Fibroblast of lung (primary cell): ENCODE data around the gene MOGAT1.

ENCODE experiments used
- CTCF ChIP-seq, 2 donors: IDR thresholded peaks in 1 of 2; conservative IDR thresholded peaks in 1 of 2; 1 replicate in 1 of 2; 2 replicates in 1 of 2; pipeline ENCODE4 v1.5.1; 2011 to 2012; ENCODE audit warnings: low read length in 2 of 2, control low read depth in 1 of 2, inconsistent platforms in 1 of 2, low read depth in 1 of 2, mild to moderate bottlenecking in 1 of 2
- EZH2 ChIP-seq: IDR thresholded peaks from 2 replicates; pipeline ENCODE4 v1.5.1; 2012; ENCODE audit warnings: low read length, control low read depth, mild to moderate bottlenecking; ENCODE audit errors: missing control alignments

- TF ChIP-seq CTCF (conservative IDR thresholded peaks at IDR 0.05 in 1 of 2, IDR thresholded peaks at IDR 0.05 in 1 of 2; ENCODE audit: low read depth in 1 of 2, low read length in 2 of 2) (no peak), EZH2 (no peak)
Measured at GRCh38 chr2:222745836-222746559, 74.5 kb downstream of the MOGAT1 start.
